GM12878 (cell line): Measurements from ENCODE around the gene FGF19. TPM values are rescaled to one million over a fixed set of nuclear protein-coding genes. Genes with fewer than 3 reads are reported as not detected.

Source experiments
- ATAC-seq: fragments of 200-7000 bp; cut with Tn5 transposase; 3 replicates; pipeline ENCODE4 v1.9.1; 2020; ENCODE audit warnings: mild to moderate bottlenecking, moderate library complexity
- BruUV-seq: library from RNA; stranded (reverse); fragments of 400-500 nt; replicated peaks from 2 replicates; lab custom pipeline; 2021; lab: Mats Ljungman, UMichigan
- CTCF ChIA-PET: fragments of 300-600 bp; sonication (Branson Sonifier 250); formaldehyde crosslinking; extraction: SDS; loops from one replicate; lab custom pipeline; 2021; ENCODE audit warnings: inconsistent platforms; lab: Yijun Ruan, JAX
- POLR2A ChIA-PET: fragments of 350-600 bp; formaldehyde crosslinking; extraction: SDS; loops from one replicate; lab custom pipeline; 2021; ENCODE audit warnings: inconsistent platforms; lab: Charles Lee
- RAD21 ChIA-PET: fragments of 300-600 bp; sonication (Branson Sonifier 250); formaldehyde crosslinking; loops from one replicate; lab custom pipeline; 2023; ENCODE audit warnings: antibody characterized with exemption; ENCODE audit not compliant: unreplicated experiment; lab: Charles Lee
- SMC1A ChIA-PET: fragments of 300-600 bp; sonication (Branson Sonifier 250); formaldehyde crosslinking; loops from one replicate; lab custom pipeline; 2023; ENCODE audit not compliant: unreplicated experiment, uncharacterized antibody; lab: Charles Lee
- DNase-seq: peaks from one replicate; pipeline ENCODE4 v3.0.0-alpha.2; 2011; ENCODE audit warnings: low read depth, low spot score
- FAIRE-seq: peaks from 3 replicates; lab custom pipeline; 2011; peaks lifted over from hg19 to GRCh38; lab: Jason Lieb, UNC
- H2AFZ ChIP-seq: 2 replicates; pipeline ENCODE4 v1.6.0; 2011; ENCODE audit warnings: low read depth, low read length, control low read depth; ENCODE audit not compliant: control insufficient read depth
- H3K27ac ChIP-seq: 2 replicates; pipeline ENCODE4 v1.5.1; 2011; ENCODE audit warnings: control low read depth; ENCODE audit not compliant: control insufficient read depth, insufficient read depth
- H3K27me3 ChIP-seq, 2 experiments: replicated peaks in 1 of 2; 2 replicates each; pipeline versions ENCODE4 v1.6.0 to v1.6.1; 2011; ENCODE audit warnings: low read length in 1 of 2; ENCODE audit not compliant: control insufficient read depth in 2 of 2, insufficient read depth in 2 of 2
- H3K36me3 ChIP-seq, 2 experiments: 2 replicates each; pipeline ENCODE4 v1.5.1; 2011; ENCODE audit warnings: low read length in 1 of 2; ENCODE audit not compliant: control insufficient read depth in 2 of 2, insufficient read depth in 2 of 2
- H3K4me1 ChIP-seq: 2 replicates; pipeline ENCODE4 v1.6.1; 2011; ENCODE audit warnings: mild to moderate bottlenecking, low read length, moderate library complexity, mixed read lengths; ENCODE audit not compliant: control insufficient read depth, insufficient read depth
- H3K4me2 ChIP-seq: 2 replicates; pipeline ENCODE4 v1.6.0; 2011; ENCODE audit warnings: control low read depth; ENCODE audit not compliant: control insufficient read depth, insufficient read depth
- H3K4me3 ChIP-seq: fragments of 200-600 bp; sonication (generic); 2 replicates; pipeline ENCODE4 v1.5.1; 2016
- H3K79me2 ChIP-seq: 2 replicates; pipeline ENCODE4 v1.6.0; 2011; ENCODE audit warnings: low read length; ENCODE audit not compliant: control insufficient read depth, insufficient read depth
- H3K9ac ChIP-seq: 2 replicates; pipeline ENCODE4 v1.8.0; 2011; ENCODE audit warnings: low read length, control low read depth, mixed read lengths; ENCODE audit not compliant: control insufficient read depth, insufficient read depth
- H3K9me3 ChIP-seq: replicated peaks from 3 replicates; pipeline ENCODE4 v1.5.1; 2011; ENCODE audit warnings: mild to moderate bottlenecking, low read length; ENCODE audit not compliant: control insufficient read depth, insufficient read depth
- H4K20me1 ChIP-seq: 2 replicates; pipeline ENCODE4 v1.6.0; 2011; ENCODE audit not compliant: control insufficient read depth, insufficient read depth
- BACH1 ChIP-seq: fragments of 450-650 bp; IDR thresholded peaks from 2 replicates; pipeline ENCODE4 v1.6.1; 2017; ENCODE audit warnings: mild to moderate bottlenecking, borderline replicate concordance
- CHD2 ChIP-seq: IDR thresholded peaks from 2 replicates; pipeline ENCODE4 v1.6.1; 2011; ENCODE audit warnings: low read depth, low read length, improper control_type of control experiment, borderline replicate concordance
- CTCF ChIP-seq, 3 experiments: IDR thresholded peaks in 2 of 3; conservative IDR thresholded peaks in 1 of 3; 2 replicates each; pipeline ENCODE4 v1.5.1; 2011; ENCODE audit warnings: low read depth in 3 of 3, low read length in 3 of 3, mild to moderate bottlenecking in 3 of 3, control low read depth in 2 of 3, moderate library complexity in 2 of 3, inconsistent platforms in 1 of 3, mixed read lengths in 1 of 3; ENCODE audit not compliant: control insufficient read depth in 2 of 3, insufficient read depth in 1 of 3; ENCODE audit errors: extremely low read depth in 1 of 3
- FOXM1 ChIP-seq: IDR thresholded peaks from 2 replicates; pipeline ENCODE4 v1.6.1; 2012; ENCODE audit warnings: low read depth, mild to moderate bottlenecking, inconsistent platforms, low read length, moderate library complexity
- HDAC6 ChIP-seq: fragments of 200-600 bp; sonication (generic); IDR thresholded peaks from one replicate; pipeline ENCODE4 v1.8.0; 2017; ENCODE audit warnings: antibody characterized with exemption; ENCODE audit not compliant: unreplicated experiment
- LARP7 ChIP-seq: fragments of 450-650 bp; IDR thresholded peaks from 2 replicates; pipeline ENCODE4 v1.6.1; 2017; ENCODE audit warnings: mild to moderate bottlenecking
- MEF2B ChIP-seq: fragments of 450-650 bp; IDR thresholded peaks from 2 replicates; pipeline ENCODE4 v1.6.1; 2018; ENCODE audit warnings: mild to moderate bottlenecking, moderate library complexity; ENCODE audit not compliant: partially characterized antibody, poor library complexity, severe bottlenecking
- MTA3 ChIP-seq: IDR thresholded peaks from 2 replicates; pipeline ENCODE4 v1.6.1; 2012; ENCODE audit warnings: low read length, inconsistent platforms, borderline replicate concordance
- MXI1 ChIP-seq: fragments of 150-350 bp; IDR thresholded peaks from 2 replicates; pipeline ENCODE4 v1.6.1; 2011; ENCODE audit warnings: low read depth, mild to moderate bottlenecking, inconsistent platforms, low read length, improper control_type of control experiment
- PML ChIP-seq: IDR thresholded peaks from 2 replicates; pipeline ENCODE4 v1.6.1; 2012; ENCODE audit warnings: low read length, inconsistent platforms
- POU2F2 ChIP-seq: IDR thresholded peaks from 3 replicates; pipeline ENCODE4 v1.6.1; 2011; ENCODE audit warnings: low read depth, mild to moderate bottlenecking, low read length, borderline replicate concordance
- RAD21 ChIP-seq: IDR thresholded peaks from 2 replicates; pipeline ENCODE4 v1.6.1; 2011; ENCODE audit warnings: mild to moderate bottlenecking, low read depth, low read length, moderate library complexity; ENCODE audit not compliant: insufficient read depth
- RB1 ChIP-seq: fragments of 450-650 bp; formaldehyde crosslinking; IDR thresholded peaks from 2 replicates; pipeline ENCODE4 v1.6.1; 2017; ENCODE audit warnings: mild to moderate bottlenecking, borderline replicate concordance
- SMC3 ChIP-seq: IDR thresholded peaks from 2 replicates; pipeline ENCODE4 v1.6.1; 2011; ENCODE audit warnings: low read length, improper control_type of control experiment, borderline replicate concordance
- SPI1 ChIP-seq: IDR thresholded peaks from 2 replicates; pipeline ENCODE4 v1.6.1; 2011; ENCODE audit warnings: low read depth, mild to moderate bottlenecking, low read length, moderate library complexity, borderline replicate concordance; ENCODE audit not compliant: insufficient read depth
- WRNIP1 ChIP-seq: IDR thresholded peaks from 2 replicates; pipeline ENCODE4 v1.6.1; 2011; ENCODE audit warnings: low read depth, low read length, improper control_type of control experiment, borderline replicate concordance
- WGBS: methylation state at CpG from one replicate; pipeline ENCODE4 v1.1.6; 2016; ENCODE audit warnings: low lambda C conversion rate; ENCODE audit not compliant: insufficient replicate concordance, insufficient coverage; ENCODE audit errors: missing lambda C conversion rate; 5-methylcytosine and 5-hydroxymethylcytosine counted together
- in situ Hi-C: fragments of 300-500 bp; cut with MboI; formaldehyde crosslinking; loops from 9 replicates; pipeline ENCODE4 v1.14.3; 2018; ENCODE audit warnings: mixed read lengths
- intact Hi-C: fragments of 100-400 bp; cut with micrococcal nuclease; formaldehyde crosslinking; loops from one replicate; pipeline ENCODE4 v1.14.2; 2022; ENCODE audit not compliant: unreplicated experiment
- polyA plus RNA-seq, 11 experiments: library from polyadenylated mRNA; depleted of rRNA in 4 of 11; unstranded in 6 of 11; stranded (reverse) in 5 of 11; fragments of >200 nt; fragmentation: Nextera tagmentation in 4 of 11; fragmentation: Illumina TruSeq in 1 of 11; extraction: Ambion mirVana in 4 of 11; extraction: Trizol in 1 of 11; gene quantifications; 1 replicate in 1 of 11; 2 replicates in 10 of 11; pipeline versions ENCODE4 v1.2.1 to v1.2.3, GENCODE V29; 2011 to 2016; ENCODE audit warnings: inconsistent platforms in 2 of 11, missing spikeins in 2 of 11, low read depth in 1 of 11
- total RNA-seq, 4 experiments: library from RNA; depleted of rRNA in 3 of 4; stranded (reverse); fragments of >200 nt in 3 of 4; fragmentation: Illumina TruSeq in 1 of 4; extraction: Trizol in 1 of 4; gene quantifications; 2 replicates each; pipeline versions ENCODE4 v1.2.1 to v1.2.3, GENCODE V29; 2013 to 2021
- TF ChIP-seq, protein P1 (sequence below): IDR thresholded peaks from 2 replicates; pipeline ENCODE4 v1.6.1; 2012; ENCODE audit warnings: low read depth, low read length, improper control_type of control experiment

Gene FGF19
- total and polyA plus RNA-seq, 10 of the 15 experiments (the other 5 are each of a cell fraction or from before 2014, with no cell fraction given): 0.08 TPM; not detected in 9

DNA sequence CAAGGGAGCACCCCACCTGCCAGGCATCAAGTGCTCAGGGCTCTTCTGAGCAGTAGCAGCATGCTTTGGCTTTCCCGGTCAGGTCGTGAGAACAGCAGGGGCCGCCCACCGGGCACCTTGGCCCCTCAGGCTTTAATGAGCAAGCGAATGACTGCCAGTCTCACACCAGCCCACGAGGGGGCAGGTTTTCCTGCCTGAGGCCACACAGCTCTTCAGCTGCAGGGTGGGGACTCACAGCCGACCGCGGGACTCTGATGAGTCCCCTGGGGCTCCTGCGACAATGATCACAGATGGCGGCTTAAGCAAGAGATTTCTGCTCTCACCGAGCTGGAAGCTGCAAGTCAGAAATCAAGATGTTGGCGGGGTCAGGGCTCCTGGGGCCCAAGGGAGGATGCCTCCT, 14.3 kb upstream of the FGF19 start:
- Histone ChIP-seq H3K4me2 (no peak overlapping the region), H3K9ac (no peak overlapping the region), H3K4me1 (no peaks in the 10 kb centered on the region), H3K36me3 (no peaks in the 10 kb centered on the region), H3K79me2 (no peaks in the 10 kb centered on the region), H3K27me3 (peaks cover 0 to 7% of the 10 kb centered on the region in 2 experiments; a peak in 3 of 4 replicates), H2AFZ (no peak overlapping the region), H3K9me3 (no peaks in the 10 kb centered on the region), H4K20me1 (0 out of 2 replicates have a peak, but pooled peaks cover 2% of the 10 kb centered on the region), H3K4me3 (no peak overlapping the region), H3K27ac (no peak overlapping the region)
- intact Hi-C loops (no loop called here), in situ Hi-C loops (no loop called here)
- WGBS: 3% methylated on average over 13 of the region's 13 CpGs
- ChIA-PET POLR2A (no interaction called here), SMC1A (interaction anchor here (1.0 kb wide), 1 partner anchor 83 kb away, joined by 3 read pairs; no protein-coding TSS in a partner anchor), CTCF (interaction anchor here (0.6 to 0.7 kb wide), 3 partner anchors 473 to 915 kb away, joined by 3 read pairs; no protein-coding TSS in a partner anchor), RAD21 (no interaction called here)
- no TSS peak for BruUV-seq
- DNase-seq: no peak
- FAIRE-seq: no peak
- TF ChIP-seq POU2F2 (no peak), LARP7 (no peak), SPI1 (no peak), PML (no peak), WRNIP1 (no peak), RAD21 (peak; percentile 26; the same call in 1 of the 2 replicates), MTA3 (no peak), MEF2B (peak; percentile 80), CTCF (IDR thresholded peaks at IDR 0.05 in 2 of 3, conservative IDR thresholded peaks at IDR 0.05 in 1 of 3; ENCODE audit: control insufficient read depth in 2 of 3, extremely low read depth in 1 of 3, insufficient read depth in 1 of 3, low read depth in 3 of 3, low read length in 3 of 3) (peak; percentile 36 to 41 (median 38); a peak in 5 of 6 replicates), MXI1 (no peak), RB1 (no peak), BACH1 (no peak), HDAC6 (no peak), SMC3 (peak; percentile 44; the same call in 1 of the 2 replicates), CHD2 (no peak), FOXM1 (no peak)
- TF ChIP-seq, protein P1, sequence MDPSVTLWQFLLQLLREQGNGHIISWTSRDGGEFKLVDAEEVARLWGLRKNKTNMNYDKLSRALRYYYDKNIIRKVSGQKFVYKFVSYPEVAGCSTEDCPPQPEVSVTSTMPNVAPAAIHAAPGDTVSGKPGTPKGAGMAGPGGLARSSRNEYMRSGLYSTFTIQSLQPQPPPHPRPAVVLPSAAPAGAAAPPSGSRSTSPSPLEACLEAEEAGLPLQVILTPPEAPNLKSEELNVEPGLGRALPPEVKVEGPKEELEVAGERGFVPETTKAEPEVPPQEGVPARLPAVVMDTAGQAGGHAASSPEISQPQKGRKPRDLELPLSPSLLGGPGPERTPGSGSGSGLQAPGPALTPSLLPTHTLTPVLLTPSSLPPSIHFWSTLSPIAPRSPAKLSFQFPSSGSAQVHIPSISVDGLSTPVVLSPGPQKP: no peak
- peak; percentile 84 for ATAC-seq
